T-helper 9 cell (primary cell): ENCODE measurements around the gene LUZP1.
"Not testable (repeated sequence)": the region's sequence is repeated elsewhere in the genome, so short reads cannot be mapped to it uniquely, and the experiment has no call there.

Experiments used
- DNase-seq: peaks from one replicate; pipeline ENCODE4 v3.0.0-alpha.2; 2020
- total RNA-seq, 2 donors: gene quantifications; one replicate each; lab custom pipeline; 2026; lab: John Stamatoyannopoulos, UW

Gene LUZP1
- 94.4 to 171 reads per million in 2 donors for total RNA-seq

DNA sequence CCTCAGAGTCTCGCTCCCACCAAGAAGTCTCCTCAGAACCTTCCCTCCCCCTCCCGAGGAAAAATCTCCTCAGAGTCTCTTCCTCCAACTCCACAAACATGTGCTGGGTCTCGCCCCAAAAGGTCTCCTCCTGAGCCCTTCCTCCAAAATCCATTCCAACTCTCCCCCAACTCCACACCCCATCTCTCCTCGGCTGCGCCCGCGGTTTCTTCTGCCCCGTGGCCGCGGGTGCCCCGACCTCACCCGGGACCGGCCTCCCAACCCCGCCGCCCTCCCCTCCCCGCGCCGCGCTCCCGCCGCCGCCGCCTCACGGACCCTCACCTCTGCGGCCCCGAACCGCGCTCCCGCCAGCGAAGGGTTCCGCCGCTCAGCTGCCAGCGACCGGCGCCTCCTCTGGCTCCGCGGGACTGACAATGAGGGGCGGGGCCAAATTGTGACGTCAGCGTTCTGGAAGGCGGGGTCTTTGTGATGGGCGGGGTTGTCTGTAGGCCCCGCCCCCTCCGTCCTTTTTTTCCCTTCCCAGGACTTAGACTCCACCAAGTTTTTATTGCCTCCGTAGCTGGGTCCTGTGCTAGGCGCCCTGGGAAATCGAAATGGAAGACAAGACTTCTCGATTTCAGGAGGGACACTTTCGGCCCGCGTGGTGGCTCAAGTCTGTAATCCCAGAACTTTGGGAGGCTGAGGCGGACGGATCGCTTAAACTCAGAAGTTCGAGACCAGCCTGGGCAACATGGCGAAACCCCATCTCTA is at the start of gene LUZP1:
Gene LUZP1, minus strand, starts transcription at position 412 of the 750 bp plus-strand sequence.
- DNase-seq, result peak; percentile 90

DNA sequence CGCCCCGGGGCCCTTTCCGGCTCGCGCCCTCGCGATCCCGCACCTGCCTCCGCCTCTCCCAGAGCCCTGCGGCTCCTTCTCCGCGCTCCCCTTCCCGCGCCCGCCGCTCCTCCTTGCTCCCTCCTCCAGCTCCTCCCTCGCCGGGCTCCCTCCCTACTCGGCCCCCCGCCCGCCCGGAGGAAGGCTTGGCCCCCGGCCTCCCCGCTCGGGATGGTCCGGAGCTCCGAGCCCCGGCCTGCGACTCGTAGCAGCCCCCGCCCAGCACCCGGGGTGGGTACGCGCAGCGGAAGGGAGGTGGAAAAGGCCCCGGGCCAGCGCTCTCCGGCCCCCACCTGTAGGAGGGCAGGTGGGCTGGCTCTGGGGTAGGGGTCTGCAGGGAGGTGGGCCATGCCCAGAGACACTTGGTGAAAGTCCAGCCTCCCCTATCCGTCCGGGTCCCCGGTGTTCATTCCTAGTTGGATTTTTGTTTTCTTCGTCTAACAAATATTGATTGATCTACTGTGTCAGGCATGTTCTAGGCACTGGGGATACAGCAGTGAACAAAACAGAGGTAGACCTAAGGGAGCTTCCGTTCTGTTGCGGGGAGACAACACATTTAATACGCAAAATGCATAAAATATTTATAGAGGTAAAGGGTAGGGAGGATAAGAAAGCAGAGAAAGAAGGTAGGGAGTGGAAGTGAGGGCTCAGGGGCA is 48.9 kb upstream of the LUZP1 start, which contains the start of gene HTR1D:
Gene HTR1D, minus strand, starts transcription at position 82 of the 695 bp plus-strand sequence. CDS start 23,283 bp downstream, outside the sequence.
- DNase-seq, result no peak

DNA sequence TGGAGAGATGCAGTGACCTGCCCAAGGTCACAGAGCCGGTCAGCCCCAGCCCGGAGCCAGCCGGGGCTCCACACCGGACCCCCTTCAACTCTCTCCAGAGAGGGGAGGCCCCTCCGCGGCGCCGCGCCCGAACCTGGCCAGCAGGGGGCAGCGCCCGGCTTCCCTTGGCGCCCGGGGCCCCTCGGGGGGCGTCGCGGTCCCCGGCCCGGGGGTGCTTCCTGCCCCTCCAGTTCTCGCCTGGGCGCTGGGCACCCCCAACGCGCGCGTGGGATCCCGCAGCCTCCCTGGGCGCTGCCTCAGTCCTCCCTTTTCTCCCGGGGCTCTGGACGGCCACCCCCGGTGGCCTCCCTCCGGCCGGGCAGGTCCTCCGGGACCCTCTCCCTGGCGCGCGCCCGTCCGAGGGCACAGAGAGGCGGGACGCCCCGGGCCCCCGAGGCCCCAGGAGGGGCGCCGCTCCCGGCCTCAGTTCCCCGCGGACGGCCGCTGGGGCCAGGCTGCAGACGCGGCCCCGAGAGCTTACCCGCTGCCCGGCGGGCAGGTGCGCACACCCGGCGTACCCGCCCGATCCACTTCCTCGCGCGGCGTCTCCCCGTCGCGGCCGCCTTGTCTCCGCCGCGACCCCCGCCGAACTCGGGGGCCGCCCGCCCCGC is 48.2 kb upstream of the LUZP1 start:
- DNase-seq, result peak; percentile 15

DNA sequence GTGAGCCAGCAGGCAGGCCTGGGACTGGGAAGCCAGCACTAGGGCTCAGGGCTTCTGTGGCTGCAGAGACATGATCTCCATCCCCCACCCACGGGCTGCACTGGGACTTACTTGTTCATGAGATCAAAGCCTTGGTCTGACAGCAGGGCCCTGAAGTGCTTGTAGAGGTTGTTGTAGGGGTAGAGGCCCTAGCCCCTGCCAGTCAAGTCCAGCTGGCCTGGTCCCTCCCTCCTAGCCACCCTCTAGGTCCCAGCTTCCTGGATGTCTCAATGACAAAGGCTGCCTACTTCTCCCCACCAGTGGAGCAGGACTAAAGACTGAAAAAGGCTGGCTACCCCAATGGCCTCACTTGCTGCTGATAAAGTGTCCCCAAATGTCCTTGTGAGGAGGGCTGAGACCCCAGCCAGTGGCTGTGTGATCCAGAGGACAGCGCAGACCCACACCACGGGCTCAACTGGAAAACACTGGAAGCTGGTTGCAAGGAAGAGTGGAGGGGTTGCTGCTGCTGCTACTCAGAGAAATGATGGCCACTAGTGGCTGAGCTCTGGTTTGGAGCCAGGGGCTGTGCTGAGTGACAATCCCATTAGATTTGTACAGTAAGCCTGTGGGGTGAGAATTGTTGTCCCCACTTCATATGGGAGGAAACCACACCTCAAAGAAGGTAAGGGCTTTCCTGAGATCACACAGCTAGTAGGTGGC is 47.2 kb upstream of the LUZP1 start:
- no peak for DNase-seq

GRCh38 chr1:23215291-23215690 is 46.6 kb upstream of the LUZP1 start:
- DNase-seq, result no peak

GRCh38 chr1:23214640-23215039 is 46.0 kb upstream of the LUZP1 start:
- no peak for DNase-seq

GRCh38 chr1:23211955-23212354 is 43.3 kb upstream of the LUZP1 start:
- DNase-seq, result no peak

GRCh38 chr1:23210963-23211362 is 42.3 kb upstream of the LUZP1 start:
- no peak for DNase-seq

GRCh38 chr1:23210351-23210785 is 41.7 kb upstream of the LUZP1 start:
- no peak for DNase-seq

GRCh38 chr1:23209770-23210169 is 41.1 kb upstream of the LUZP1 start:
- DNase-seq, result no peak

- no peak for DNase-seq
Measured at GRCh38 chr1:23208527-23208926, 39.9 kb upstream of the LUZP1 start.

- not testable (repeated sequence) for DNase-seq
Measured at GRCh38 chr1:23207733-23208132, 39.1 kb upstream of the LUZP1 start.

- no peak for DNase-seq
Measured at GRCh38 chr1:23202263-23202749, 33.6 kb upstream of the LUZP1 start.

DNA sequence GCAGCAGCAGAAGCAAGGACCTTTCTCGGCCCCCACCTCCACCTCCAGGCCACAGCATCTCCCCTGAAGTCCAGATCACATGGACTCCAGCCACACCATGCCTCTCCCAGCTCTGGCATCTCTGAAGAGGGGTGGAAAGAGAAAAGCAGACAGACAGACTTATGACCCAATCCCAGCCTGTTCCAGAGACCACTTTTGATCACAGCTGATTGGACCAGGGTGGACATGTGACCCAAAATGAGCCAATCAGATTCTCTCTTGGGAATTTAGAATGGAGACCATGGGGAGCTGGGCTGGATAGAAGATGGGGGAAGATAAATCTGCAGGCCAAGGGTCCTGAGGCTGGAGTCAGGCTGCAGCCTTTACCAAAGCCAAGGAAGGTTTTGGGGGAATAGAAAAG is 32.2 kb upstream of the LUZP1 start:
- no peak for DNase-seq

DNA sequence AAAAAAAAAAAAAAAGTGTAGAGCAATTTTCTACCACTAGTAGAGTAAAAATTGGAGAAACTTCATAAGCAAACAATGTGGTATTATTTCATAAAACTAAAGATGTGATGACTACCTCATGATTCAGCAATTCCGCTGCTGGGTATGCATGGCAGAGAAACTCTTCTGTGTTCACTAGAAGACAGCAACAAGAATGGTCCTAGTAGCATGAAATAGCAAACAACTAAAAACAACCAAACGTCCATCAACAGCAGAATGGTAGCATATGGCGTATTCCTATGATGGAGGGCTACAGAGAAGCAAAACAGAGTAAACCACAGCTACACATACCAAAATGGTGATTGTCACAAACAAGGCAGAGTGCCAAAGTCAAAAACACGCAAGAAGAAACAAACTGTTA is 29.7 kb upstream of the LUZP1 start:
- no peak for DNase-seq

- no peak for DNase-seq
Measured at GRCh38 chr1:23196627-23197328, 28.1 kb upstream of the LUZP1 start.

DNA sequence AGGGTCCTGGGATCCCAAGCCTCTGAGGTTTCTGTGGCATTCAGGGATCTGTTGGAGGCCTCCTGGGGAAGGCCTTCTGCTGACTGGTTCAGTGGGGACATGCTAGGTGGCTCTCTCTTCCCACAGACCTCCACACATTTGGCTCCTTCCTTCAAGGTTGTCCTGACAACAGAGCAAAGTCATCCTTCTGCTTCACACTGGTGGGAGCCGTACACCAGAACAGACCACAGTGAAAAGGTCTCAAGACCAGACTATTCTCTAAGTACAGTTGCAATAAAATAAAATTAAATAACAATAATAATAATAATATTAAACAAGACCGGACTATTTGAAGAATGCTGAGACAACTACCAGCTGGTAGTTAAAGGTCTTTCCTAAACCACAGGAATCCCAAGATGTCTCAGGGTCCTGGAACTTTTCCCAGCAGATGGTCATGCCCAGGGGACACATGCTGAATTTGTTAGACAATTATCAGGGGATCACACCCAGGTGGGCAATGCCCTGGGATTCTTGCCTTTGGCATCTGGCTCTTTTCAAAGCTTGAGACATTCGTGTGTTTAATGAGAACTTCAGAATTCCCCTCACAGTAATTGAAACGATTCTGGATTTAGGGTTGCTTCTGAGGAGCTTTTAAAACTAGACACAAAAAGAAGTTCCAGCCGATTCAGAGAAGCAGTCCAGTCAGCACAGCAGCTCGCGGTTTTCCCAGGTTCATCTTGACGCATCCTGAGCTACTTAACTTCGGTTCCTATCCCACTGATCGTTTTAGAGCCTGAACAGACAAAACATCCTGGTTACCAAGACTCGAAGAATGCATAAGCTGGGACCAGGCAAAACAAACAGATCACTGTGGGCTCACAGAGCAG is 25.7 kb upstream of the LUZP1 start:
- DNase-seq, result no peak

GRCh38 chr1:23193391-23194118 is 24.9 kb upstream of the LUZP1 start:
- DNase-seq, result no peak

- no peak for DNase-seq
Measured at GRCh38 chr1:23191199-23191598, 22.5 kb upstream of the LUZP1 start.

DNA sequence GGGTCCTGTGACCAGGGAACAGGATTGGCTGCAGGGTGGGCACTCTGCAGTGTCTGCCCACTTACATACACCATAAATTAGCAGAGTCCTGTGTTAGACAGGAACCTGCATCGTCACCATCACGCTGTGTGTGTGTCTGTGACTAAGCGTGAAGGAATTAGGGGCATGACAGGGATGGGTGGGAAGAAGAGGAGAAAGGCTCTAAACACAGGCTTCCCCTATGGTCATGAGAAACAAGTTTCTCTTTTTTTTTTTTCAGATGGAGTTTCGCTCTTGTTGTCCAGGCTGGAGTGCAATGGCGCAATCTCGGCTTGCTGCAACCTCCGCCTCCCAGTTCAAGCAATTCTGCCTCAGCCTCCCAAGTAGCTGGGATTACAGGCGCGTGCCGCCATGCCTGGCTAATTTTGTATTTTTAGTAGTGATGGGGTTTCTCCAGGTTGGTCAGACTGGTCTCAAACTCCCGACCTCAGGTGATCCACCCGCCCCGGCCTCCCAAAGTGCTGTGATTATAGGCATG is 20.3 kb upstream of the LUZP1 start:
- DNase-seq, result not testable (repeated sequence)
